SK-MEL-5 (cell line): ENCODE measurements around the gene CCDC71. TPM values are rescaled to one million over a fixed set of nuclear protein-coding genes. Genes with fewer than 3 reads are reported as not detected.

ENCODE experiments used
- DNase-seq: peaks from one replicate; pipeline ENCODE4 v3.0.0-alpha.2; 2016; ENCODE audit warnings: low read depth, low spot score
- in situ Hi-C: cut with HindIII; loops from 2 replicates; pipeline ENCODE4 v1.10.0; 2016; ENCODE audit warnings: low sequenced_read_pairs, high pct_unique_total_duplicates, low pct_unique_long_range_greater_than_20kb
- total RNA-seq: library from RNA; depleted of rRNA; stranded (reverse); fragments of >200 nt; shearing (Covaris generic); gene quantifications from 2 replicates; pipeline ENCODE4 v1.2.3, GENCODE V29; 2014

The CCDC71 gene
- total RNA-seq, 1 experiment from 2014 or later: 25.3 TPM

DNA sequence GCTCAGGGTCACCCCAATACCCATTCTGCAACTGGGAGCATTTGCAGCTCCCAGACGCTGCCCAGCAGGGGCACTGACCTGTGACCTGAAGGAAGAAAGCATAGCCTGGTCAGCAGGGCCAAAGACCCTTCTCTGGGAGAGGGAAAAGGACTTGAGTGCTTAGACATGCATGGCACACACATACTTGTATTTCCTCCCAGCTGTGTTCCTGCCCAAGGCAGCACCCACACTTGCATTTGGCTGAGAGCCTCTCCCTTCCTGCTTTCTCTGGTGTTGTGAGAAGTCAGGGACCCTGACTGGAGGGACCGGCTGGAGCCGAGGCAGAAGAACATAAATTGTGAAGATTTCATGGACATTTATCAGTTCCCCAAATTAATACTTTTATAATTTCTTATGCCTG lies 26.1 kb downstream of the CCDC71 start:
- no peak for DNase-seq
- in situ Hi-C loops: no loop called here

DNA sequence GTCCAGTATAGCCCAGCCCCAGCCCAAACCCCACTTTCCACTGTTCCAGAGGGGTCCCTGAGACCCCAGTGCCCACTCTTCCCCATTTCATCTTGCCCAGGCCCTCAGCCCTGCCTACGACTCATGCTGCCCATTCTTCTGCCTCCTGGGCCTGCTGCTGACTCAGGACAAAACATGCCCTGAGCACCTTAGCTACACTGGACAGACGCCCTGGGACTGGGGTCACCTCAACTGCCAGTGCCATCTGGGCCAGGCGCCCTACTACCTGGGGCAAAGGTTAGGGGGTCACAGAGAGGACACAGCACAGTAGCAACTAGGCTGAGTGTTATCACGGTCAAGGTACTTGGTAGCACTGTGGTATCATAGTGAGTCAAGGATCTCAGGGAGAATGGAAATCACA lies 30.6 kb downstream of the CCDC71 start:
- in situ Hi-C loops: no loop called here
- no peak for DNase-seq

DNA sequence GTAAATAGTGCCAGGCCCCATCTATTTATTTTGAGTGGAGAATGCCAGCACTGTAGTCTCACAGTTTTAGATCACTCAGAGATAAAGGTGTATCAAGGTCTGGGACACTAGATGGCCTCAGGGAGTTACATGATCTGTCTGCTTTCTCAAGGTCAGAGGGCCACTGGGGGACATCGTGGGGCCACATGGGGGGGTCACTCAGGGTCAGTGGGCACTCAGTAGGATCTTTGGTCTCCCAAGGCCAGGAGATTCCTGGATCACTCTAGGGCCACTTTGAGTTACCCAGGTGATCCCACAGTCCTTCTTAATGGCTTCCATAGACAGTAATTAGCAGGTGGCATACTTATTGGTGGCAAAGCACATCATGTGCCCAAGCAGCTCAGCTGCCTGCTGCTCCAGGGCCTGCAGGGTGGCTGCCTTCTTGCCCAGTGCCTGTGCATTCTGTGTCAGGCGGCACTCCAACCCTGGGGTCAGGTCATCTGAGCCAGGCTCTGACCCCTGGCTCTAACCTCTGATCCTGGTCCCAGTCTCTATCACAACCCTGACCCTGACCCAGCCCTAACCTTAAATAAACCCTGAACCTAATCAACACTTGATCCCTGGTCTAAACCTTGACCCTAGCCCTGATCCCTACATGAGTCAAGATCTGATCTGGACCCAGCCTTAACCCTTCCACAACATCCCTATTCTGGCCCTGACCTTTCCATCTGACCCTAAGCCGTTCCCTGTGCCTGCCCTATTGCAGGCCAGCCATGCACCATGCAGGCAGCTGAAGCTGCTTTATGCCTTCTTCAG lies 31.5 kb downstream of the CCDC71 start:
- in situ Hi-C loops: no loop called here

DNA sequence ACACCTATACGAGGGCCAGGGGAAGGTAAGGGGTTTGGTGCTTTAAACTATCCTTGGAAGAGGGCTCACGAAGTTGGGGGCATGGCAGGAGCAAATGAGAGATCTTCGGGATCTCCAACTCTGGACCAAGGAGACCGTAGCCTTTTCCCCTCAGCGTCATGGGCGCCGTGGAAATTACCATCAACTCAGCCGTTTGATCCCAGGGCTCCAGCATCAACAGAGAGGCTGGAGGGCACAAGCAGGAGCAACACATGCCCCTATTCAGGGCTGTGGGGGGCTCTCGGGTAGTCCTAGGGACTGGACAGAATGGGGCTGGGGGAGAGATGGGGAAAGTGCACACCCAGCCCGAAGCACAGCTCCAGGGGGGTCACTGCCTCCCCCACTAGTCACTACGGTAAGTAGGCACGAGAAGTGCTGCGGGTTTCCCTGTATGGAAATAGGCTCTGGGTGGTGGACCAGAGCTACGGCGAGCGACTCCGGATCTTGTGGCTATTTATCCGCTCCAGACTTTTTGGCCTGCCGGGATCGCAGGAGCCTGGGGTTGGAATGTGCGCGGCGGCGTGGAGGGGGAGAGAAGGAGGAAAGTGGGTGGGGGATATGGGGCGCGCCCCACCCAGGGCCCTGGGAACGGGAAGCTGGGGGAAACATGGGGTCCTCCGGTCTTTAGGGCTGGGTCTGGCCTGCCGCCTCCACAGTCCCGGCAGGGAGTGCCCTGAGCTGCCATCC lies 32.7 kb downstream of the CCDC71 start:
- in situ Hi-C loops: no loop called here
- DNase-seq: peak; percentile 84

More for the DNA sequence above, 31.5 kb downstream of the CCDC71 start:
- DNase-seq: no peak

DNA sequence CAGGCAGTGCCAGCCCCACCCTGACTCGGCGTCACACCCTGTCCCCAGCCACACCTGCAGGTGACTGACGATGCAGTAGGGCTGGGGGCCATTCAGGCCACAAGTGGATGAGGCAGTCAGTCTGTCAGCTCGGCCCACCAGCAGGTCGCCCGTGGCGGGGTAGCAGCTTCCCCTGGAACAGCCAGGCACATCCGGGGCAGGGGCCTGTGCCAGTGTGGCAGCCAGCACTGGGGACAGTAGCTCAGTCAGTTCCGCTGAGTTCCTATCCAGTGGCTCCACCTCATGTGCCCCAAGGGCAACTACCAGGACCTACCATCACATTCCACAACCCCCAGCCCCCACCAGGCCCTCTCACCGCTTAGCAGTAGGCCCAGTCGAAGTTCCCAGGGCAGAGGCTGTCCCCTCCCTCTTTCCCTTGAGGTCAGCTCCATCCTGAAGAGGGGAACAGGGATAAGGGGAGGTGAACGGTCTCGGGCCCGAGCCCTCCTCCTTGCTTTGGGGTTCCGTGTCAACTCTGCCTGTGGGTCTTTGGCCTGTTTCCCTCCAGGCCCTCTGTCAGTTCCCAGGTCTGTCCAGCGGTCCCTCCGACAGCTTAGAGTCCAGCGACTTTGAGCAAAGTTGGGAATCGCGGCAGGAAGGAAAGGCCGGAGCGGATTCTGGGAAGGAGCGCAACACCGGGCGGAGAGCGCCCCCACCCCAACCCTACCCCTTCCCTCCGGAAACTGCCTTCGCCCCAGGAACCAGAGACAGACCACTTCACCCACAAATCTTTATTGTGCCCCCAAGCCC lies 33.5 kb downstream of the CCDC71 start, which contains the start of gene LAMB2:
LAMB2 (minus strand) TSS at position 614 of the 789 bp plus-strand sequence; CDS start at position 431, 183 bp downstream.
- in situ Hi-C loops: no loop called here

DNA sequence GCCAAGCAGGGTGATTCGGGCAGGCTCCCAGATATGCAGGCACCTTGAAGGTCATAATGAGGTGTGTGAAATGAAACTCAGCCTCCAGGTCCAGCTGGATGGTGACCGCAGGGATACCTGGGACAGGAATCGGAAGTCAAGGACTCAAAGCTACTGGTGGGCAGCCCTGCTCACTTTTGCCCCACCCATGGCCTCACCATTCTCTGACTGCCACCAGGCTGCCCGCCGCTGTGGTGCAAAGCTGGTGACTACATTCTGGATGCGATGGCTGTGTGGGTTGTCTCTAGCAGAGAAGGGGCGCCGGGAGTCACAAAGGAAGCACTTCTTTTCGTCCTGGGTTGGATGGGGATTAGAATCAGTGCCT lies 34.1 kb downstream of the CCDC71 start:
- DNase-seq: no peak
- in situ Hi-C loops: no loop called here

More for the DNA sequence above, 33.5 kb downstream of the CCDC71 start, which contains the start of gene LAMB2:
- DNase-seq: peak; percentile 71

DNA sequence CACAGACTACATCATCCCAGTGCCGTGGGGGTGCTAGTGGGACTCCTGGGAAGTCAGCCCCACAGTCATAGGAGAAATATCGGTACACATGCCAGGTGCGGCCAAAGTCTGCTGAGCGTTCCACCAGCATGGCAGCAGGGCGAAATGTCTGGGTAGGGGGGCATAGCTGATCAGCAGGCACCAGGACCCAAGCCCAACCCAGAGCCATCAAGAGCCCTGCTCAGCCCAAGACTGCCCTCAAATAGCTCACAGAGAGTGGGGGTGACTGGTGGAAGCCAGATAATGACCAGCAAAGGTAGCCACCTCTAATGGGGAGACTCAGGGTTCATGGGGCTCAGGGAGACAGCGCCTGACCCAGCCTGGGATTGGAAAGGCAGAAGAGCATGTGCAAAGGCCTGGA lies 34.6 kb downstream of the CCDC71 start:
- no peak for DNase-seq
- in situ Hi-C loops: no loop called here

DNA sequence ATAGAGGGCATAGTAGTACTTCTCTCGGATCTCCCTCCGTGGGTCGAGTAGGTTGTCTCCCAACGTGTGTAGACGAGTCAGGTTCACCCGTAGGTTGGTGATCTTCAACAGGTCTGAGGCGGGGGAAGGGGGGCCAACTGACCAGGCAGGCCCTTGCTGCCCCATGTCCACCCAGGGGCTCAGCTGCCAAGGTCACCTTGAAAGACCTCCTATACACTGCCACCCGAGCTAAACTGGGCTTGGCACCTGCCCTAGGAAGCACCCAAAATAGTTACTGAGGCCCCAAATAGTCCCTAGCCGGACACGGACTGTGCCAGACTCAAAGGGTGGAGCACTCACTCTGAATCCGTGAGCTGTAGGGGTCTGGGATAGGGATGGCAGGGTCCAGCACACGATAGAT lies 35.1 kb downstream of the CCDC71 start:
- in situ Hi-C loops: no loop called here
- no peak for DNase-seq

DNA sequence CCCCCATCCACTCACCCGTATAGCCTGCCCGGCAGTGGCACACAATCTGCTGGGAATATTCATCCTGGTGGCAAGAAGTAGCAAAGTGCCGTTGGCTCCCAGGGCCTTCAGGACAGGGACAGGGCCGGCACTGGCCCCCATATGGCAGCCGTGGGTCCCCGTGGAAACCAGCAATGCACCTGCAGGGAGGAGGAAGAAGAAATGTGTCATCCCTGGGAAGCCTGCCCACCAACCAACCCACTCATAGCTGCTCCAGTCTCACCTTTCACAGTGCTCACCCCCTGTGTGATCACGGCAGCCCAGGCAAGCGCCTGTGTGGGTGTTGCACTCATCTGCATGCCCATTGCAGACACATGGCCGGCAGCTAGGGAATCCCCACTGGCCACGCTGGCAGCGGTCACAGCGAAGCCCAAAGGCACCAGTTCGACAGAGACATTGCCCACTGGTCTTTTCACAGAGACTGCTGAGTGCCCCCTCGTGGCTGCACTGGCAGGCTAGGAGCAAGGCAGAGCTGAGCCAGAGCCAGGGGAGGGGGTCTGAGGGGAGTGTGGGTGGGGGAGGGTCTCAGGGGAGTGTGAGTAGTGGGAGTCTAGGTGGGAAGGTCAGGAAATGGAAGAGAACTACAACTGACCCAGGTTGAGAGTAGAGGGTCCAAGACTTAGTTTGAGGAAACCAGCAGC lies 41.0 kb downstream of the CCDC71 start:
- DNase-seq: peak; percentile 50
- in situ Hi-C loops: no loop called here

DNA sequence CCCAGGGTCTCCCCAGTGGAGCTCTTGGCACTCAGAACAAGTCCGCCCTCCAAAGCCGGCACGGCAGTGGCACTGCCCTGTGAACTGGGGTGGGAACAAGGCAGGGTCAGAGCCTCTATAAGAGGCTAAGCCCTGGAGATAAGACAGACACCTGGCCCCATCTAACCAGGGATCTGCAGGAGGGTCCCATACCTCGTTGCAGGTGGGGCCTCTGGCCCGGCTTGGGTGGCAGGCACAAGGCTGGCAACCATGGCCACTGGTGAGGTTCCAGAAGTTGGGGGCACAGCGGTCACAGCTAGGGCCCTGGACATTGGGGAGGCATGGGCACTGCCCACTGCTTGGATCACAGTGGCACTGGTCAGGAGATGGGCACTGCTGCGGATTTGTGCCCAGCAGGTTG lies 41.9 kb downstream of the CCDC71 start:
- in situ Hi-C loops: no loop called here
- no peak for DNase-seq

DNA sequence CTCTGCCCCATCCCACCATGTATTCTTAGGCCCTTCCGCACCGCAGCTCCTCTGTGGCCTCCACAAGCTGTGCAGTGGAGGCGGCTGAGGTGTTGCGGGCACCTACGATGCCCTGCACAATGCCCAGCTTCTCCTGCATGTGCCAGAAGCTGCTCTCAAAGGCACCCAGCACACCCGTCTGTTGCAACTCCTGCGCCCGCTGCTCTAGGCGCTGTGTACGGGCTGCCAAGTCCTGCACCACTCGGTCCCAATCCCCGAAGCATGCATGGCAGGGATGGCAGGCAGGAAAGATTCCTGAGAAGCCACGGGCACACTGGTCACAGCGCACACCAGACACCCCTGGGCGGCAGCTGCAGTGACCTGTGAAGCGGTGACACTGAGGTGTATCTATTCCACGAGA lies 42.4 kb downstream of the CCDC71 start:
- no peak for DNase-seq
- in situ Hi-C loops: no loop called here

DNA sequence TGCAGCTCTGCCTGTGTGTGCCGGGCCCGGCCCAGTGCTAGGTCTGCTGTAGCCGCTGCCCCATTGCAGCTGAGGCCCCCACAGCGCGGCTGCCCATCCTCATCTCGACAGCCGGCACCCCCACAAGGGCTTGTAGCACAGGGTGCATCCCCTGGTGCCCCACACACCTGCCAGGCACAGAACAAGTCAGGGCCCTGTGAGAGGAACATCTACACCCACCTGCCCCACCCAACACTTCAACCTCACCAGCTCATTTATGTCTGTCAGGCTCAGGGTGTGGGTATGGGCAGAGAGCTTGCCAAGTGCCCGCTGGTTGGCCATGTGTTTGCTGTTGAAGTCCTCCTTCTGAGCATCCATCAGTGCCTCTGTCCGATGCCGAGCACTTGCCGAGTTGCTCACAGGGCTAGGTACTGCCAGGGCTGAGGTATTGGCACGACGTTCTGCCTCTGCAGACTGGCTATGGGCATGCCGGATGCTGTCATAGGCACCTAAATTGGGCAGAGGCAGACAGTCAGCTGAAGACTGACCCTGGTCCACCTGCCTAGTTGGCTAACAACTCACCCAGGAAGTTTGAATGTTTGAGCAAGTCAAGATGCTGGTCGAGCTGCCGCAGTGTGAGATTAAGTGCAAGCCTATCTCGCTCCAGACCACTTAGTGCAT lies 43.1 kb downstream of the CCDC71 start:
- in situ Hi-C loops: no loop called here
- no peak for DNase-seq

DNA sequence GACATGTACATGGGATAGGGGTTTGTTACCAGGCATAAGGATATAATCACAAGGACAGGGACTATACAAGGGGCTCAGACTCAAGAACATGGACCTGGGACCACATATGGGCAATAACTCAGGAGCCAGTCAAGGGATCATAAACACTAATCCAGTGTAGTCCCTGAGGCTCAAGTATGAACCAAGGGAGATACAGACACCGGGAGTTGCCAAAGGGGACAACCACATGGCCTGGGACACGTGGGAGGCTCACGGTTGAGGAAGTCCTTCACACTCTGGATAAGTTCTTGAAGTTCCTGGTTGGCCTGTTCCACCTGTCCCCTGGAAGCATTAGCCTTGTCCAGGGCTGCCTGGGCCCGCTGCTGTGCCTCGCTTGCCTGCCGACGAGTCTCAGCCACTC lies 43.7 kb downstream of the CCDC71 start:
- no peak for DNase-seq
- in situ Hi-C loops: no loop called here

DNA sequence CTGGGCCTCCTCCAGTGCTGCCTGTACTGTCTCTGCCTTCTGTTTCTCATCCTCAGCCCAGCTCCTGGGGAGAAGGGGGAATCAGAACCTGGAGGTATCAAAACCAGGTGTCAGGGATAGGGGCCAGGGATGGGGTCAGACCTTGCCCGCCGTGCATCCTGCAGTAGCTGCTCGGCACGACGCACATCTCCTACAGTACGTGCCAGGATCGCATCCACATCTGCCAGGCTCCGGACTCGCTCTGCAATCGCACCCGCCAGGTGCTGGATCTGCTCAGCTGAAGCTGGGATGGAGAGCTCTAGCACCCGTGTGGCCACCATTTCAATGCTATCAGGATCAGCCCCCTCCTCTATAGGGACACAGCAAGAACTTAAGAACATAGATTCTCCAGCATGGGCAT lies 44.1 kb downstream of the CCDC71 start:
- no peak for DNase-seq
- in situ Hi-C loops: no loop called here

DNA sequence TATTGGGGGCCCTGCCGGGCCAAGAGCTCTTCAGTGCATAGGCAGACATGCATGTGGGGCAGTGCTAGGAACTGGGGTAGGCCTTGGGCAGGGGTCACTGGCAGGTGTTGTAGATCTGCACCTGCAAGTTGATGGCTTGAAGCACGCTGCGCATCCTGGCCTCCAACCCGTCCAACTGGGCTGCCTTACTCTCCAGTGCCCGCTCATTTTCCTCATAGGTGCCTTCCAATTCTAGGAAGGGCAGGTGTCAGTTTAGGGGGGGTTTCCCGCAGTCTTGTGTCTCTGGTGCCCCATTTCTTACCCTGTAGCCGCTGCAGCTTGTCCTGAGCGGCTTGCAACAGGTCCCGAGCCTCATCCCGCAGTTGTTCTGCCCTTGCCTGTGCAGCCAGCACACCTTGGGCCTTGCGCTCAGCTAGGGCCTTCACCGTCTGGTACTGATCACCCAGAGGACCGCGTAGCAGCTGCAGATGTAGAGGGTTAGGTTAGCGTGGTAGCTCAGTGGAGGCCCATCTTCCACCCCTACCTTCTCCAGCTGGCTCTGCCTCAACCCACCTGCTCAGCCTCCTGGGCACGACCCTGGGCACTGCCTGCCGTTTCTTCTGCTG lies 44.9 kb downstream of the CCDC71 start:
- DNase-seq: no peak
- in situ Hi-C loops: no loop called here

DNA sequence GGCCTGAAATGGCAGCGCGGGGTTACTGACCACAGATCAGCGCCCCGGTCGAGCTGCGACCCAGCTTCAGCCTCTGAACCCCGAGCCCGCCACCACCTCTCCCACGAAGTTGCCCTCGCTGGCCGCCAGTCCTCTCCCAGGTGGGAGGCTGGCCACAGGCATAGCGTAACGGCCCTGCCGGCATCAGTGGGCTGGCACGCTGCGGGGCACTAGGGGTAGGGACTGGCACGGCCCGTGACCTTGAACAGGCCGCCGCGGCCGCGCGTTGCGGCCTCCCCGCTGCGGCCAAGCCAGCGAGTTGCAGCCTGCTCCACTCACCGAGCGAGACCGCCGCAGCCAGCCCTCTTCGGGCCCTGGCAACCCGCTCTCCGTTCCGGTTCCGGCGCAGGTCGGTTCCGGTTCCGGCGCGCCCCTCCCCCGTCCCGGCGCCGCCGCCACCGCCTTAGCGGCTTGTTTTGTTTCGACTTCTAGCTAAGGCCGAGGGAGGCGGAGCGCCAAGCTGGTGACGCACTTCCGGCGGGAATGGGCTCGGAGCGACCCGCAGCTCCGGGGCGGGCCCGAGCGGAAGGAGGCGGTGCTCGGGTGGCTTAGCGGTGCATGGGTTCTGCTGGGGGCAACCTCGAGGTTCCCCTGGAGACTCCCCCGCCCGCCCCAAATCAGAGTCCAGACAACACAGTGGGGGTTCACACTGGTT lies 45.5 kb downstream of the CCDC71 start, which contains the start of gene USP19:
USP19 (minus strand) TSS at position 386 of the 694 bp plus-strand sequence. CDS start 1,678 bp downstream, outside the sequence.
- in situ Hi-C loops: no loop called here
- DNase-seq: peak; percentile 94
